Measurements from ENCODE around the gene ALOX15B.

The ALOX15B gene

DNA sequence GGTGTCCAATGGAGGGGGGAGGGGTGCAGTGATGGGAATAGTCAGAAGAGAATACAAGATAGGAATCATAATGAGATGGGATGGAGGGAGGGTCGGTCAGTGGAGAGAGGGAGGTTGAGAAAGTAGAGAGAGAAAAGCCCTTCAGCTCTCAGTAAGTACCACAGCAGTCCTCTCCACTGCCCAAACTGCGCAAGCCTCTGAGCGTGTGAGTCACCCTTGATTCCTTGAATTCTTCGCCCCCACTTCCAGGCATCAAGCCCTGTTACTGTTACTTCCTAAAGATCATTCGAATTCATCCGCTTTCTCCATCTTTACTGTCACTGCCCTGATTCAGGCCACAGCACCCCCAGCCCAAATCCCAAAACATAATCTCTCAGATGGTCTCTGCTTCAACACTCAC, 34.0 kb upstream of the ALOX15B start:
- CTCF ChIA-PET = interaction anchor here (1.6 kb wide), 1 partner anchor 15 kb away, joined by 5 read pairs; no protein-coding TSS in a partner anchor
- TF ChIP-seq FOXK2 (IDR thresholded peaks at IDR 0.05) (no peak), LEF1 (IDR thresholded peaks at IDR 0.05; ENCODE audit: borderline replicate concordance) (no peak), FOXM1 (IDR thresholded peaks at IDR 0.05; ENCODE audit: borderline replicate concordance) (no peak), ZNF384 (IDR thresholded peaks at IDR 0.05) (no peak), BHLHE40 (IDR thresholded peaks at IDR 0.05; ENCODE audit: borderline replicate concordance) (no peak), CTBP1 (IDR thresholded peaks at IDR 0.05; ENCODE audit: borderline replicate concordance) (no peak), L3MBTL2 (conservative IDR thresholded peaks at IDR 0.05) (no peak), SP1 (IDR thresholded peaks at IDR 0.05) (no peak)
- POLR2A ChIA-PET = no interaction called here
- DNase-seq (ENCODE audit: extremely low spot score) = no peak

DNA sequence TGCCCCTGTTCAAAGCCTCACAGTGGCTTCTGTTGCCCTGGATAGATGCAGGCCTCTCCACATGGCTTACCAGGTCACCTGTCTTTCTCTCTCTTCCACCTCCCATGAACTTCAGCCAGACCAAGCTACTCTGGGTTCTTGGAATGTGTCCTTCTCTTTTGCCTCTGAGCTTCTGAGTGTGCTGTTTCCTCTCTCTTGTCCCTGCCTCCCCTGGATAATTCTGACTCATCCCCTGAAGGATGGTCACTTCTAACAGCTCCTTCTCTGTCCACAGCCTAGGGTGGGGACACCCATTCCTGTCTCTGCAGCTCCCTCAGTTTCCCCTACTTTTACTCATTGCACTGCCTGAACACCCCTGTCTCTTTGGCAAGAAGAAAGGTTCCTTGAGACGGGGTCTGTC, 33.5 kb upstream of the ALOX15B start:
- no peak for DNase-seq (ENCODE audit: extremely low spot score)
- TF ChIP-seq CTBP1 (IDR thresholded peaks at IDR 0.05; ENCODE audit: borderline replicate concordance) (no peak), FOXA1 (IDR thresholded peaks at IDR 0.05) (no peak), SP1 (IDR thresholded peaks at IDR 0.05) (no peak), FOXM1 (IDR thresholded peaks at IDR 0.05; ENCODE audit: borderline replicate concordance) (no peak), L3MBTL2 (conservative IDR thresholded peaks at IDR 0.05) (no peak), FOXK2 (IDR thresholded peaks at IDR 0.05) (no peak), SUZ12 (IDR thresholded peaks at IDR 0.05) (no peak), LEF1 (IDR thresholded peaks at IDR 0.05; ENCODE audit: borderline replicate concordance) (no peak), ARNT (IDR thresholded peaks at IDR 0.05) (no peak), NFRKB (IDR thresholded peaks at IDR 0.05) (no peak), BHLHE40 (IDR thresholded peaks at IDR 0.05; ENCODE audit: borderline replicate concordance) (no peak), HDGF (IDR thresholded peaks at IDR 0.05; ENCODE audit: borderline replicate concordance) (no peak), ZNF384 (IDR thresholded peaks at IDR 0.05) (no peak), ELF4 (IDR thresholded peaks at IDR 0.05) (no peak), TARDBP (IDR thresholded peaks at IDR 0.05) (no peak)
- TF ChIP-seq, protein P1, sequence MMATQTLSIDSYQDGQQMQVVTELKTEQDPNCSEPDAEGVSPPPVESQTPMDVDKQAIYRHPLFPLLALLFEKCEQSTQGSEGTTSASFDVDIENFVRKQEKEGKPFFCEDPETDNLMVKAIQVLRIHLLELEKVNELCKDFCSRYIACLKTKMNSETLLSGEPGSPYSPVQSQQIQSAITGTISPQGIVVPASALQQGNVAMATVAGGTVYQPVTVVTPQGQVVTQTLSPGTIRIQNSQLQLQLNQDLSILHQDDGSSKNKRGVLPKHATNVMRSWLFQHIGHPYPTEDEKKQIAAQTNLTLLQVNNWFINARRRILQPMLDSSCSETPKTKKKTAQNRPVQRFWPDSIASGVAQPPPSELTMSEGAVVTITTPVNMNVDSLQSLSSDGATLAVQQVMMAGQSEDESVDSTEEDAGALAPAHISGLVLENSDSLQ (IDR thresholded peaks at IDR 0.05) = no peak
- ChIA-PET CTCF (interaction anchor here (0.7 to 1.6 kb wide), 2 partner anchors 15 to 92 kb away, joined by 3 to 5 read pairs; no protein-coding TSS in a partner anchor), POLR2A (no interaction called here)

DNA sequence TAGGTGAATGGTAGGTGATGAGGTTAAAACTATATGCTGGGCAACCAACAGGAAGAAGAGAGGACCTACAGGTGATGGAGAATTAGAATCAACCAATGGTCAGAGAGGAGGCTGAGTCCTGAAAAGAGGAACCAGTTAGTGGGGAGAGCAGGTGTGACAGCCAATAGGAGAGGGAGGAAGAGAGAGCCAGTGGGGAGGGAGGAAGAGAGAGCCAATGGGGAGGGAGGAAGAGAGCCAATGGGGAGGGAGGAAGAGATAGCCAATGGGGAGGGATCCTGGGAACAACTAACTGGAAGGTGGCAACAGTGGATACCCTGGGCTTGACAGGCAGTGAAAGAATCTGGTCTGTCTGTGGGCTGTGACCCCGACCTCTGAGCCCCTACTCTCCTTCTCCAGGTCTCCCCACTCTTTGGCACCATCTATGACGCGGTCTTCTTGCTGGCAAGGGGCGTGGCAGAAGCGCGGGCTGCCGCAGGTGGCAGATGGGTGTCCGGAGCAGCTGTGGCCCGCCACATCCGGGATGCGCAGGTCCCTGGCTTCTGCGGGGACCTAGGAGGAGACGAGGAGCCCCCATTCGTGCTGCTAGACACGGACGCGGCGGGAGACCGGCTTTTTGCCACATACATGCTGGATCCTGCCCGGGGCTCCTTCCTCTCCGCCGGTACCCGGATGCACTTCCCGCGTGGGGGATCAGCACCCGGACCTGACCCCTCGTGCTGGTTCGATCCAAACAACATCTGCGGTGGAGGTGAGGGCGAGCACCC, 32.7 kb upstream of the ALOX15B start:
- POLR2A ChIA-PET = no interaction called here
- no peak for DNase-seq (ENCODE audit: extremely low spot score)
- TF ChIP-seq, protein P1 (IDR thresholded peaks at IDR 0.05) = no peak
- no peak for TF ChIP-seq L3MBTL2 (conservative IDR thresholded peaks at IDR 0.05)
- TF ChIP-seq ELF4 (IDR thresholded peaks at IDR 0.05) = no peak
- TF ChIP-seq CTBP1 (IDR thresholded peaks at IDR 0.05; ENCODE audit: borderline replicate concordance) = no peak
- no peak for TF ChIP-seq BHLHE40 (IDR thresholded peaks at IDR 0.05; ENCODE audit: borderline replicate concordance)
- no peak for TF ChIP-seq SP1 (IDR thresholded peaks at IDR 0.05)
- CTCF ChIA-PET = interaction anchor here (0.7 kb wide), 1 partner anchor 93 kb away, joined by 3 read pairs; no protein-coding TSS in a partner anchor

DNA sequence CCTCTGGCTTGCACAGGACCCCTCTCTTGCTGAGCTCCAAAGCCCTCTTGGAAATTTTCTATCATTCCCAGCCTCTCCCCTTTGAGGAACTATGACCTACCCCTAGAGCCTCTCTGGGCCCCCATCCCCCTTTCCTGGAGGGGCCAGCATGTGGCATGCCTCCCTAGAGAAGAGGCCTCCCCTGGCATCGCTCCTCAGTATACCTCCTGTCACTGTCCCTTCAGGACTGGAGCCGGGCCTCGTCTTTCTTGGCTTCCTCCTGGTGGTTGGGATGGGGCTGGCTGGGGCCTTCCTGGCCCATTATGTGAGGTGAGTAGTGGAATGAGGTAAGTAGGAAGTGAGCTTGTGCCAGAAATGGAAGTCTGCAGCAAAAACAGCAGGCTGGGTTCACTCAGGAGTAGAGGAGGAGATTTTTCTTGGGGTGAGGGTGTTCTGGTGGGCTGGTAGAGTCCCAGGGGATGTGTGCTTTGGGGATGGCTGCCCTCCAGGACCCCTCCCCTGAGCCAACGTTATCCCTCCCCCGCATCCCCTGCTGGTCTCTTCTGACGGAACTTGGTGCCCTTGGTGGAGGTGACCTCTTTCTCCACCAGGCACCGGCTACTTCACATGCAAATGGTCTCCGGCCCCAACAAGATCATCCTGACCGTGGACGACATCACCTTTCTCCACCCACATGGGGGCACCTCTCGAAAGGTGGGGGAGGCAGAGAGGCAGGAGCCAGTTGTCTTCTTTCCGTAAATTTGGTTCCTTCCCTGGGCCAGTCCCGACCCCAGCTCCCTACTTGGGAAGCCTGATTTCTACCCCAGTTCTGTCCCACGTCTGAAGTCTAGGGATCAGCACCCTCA, 31.8 kb upstream of the ALOX15B start:
- CTCF ChIA-PET = interaction anchor here (1.0 kb wide), 1 partner anchor 10 kb away, joined by 3 read pairs; no protein-coding TSS in a partner anchor
- TF ChIP-seq CTBP1 (IDR thresholded peaks at IDR 0.05; ENCODE audit: borderline replicate concordance) = no peak
- TF ChIP-seq SP1 (IDR thresholded peaks at IDR 0.05) = no peak
- TF ChIP-seq FOXK2 (IDR thresholded peaks at IDR 0.05) = no peak
- no peak for TF ChIP-seq FOXM1 (IDR thresholded peaks at IDR 0.05; ENCODE audit: borderline replicate concordance)
- no peak for TF ChIP-seq L3MBTL2 (conservative IDR thresholded peaks at IDR 0.05)
- TF ChIP-seq ZNF384 (IDR thresholded peaks at IDR 0.05) = no peak
- no peak for TF ChIP-seq TARDBP (IDR thresholded peaks at IDR 0.05)
- TF ChIP-seq ARNT (IDR thresholded peaks at IDR 0.05) = no peak
- TF ChIP-seq FOXA1 (IDR thresholded peaks at IDR 0.05) = no peak
- no peak for TF ChIP-seq ELF4 (IDR thresholded peaks at IDR 0.05)
- TF ChIP-seq NFRKB (IDR thresholded peaks at IDR 0.05) = no peak
- no peak for TF ChIP-seq BHLHE40 (IDR thresholded peaks at IDR 0.05; ENCODE audit: borderline replicate concordance)
- TF ChIP-seq LEF1 (IDR thresholded peaks at IDR 0.05; ENCODE audit: borderline replicate concordance) = no peak
- TF ChIP-seq SUZ12 (IDR thresholded peaks at IDR 0.05) = no peak
- TF ChIP-seq HDGF (IDR thresholded peaks at IDR 0.05; ENCODE audit: borderline replicate concordance) = no peak
- TF ChIP-seq, protein P1 (IDR thresholded peaks at IDR 0.05) = no peak
- POLR2A ChIA-PET = no interaction called here
- no peak for DNase-seq (ENCODE audit: extremely low spot score)

DNA sequence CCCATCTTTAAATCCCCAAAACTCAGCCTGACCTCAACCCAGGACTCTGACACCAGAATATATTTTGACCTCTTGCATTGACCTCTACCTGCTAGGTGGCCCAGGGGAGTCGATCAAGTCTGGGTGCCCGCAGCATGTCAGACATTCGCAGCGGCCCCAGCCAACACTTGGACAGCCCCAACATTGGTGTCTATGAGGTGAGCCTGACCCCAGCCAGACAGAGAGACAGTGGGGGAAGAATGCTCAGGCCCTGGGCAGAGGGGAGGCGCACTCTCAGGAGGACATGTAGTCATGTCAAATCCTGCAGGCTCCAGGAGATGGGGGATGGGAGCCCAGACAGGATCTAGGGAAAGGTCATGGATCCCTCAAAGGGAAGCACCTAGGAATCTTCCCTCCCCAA, 31.0 kb upstream of the ALOX15B start:
- DNase-seq (ENCODE audit: extremely low spot score) = no peak
- CTCF ChIA-PET = interaction anchor here (0.7 to 1.5 kb wide), 4 partner anchors 9 to 53 kb away, joined by 3 to 4 read pairs (median 3); no protein-coding TSS in a partner anchor
- POLR2A ChIA-PET = no interaction called here
- TF ChIP-seq FOXM1 (IDR thresholded peaks at IDR 0.05; ENCODE audit: borderline replicate concordance) (no peak), ELF4 (IDR thresholded peaks at IDR 0.05) (no peak), NFRKB (IDR thresholded peaks at IDR 0.05) (no peak), ZNF384 (IDR thresholded peaks at IDR 0.05) (no peak), HDGF (IDR thresholded peaks at IDR 0.05; ENCODE audit: borderline replicate concordance) (no peak), L3MBTL2 (conservative IDR thresholded peaks at IDR 0.05) (no peak), CTBP1 (IDR thresholded peaks at IDR 0.05; ENCODE audit: borderline replicate concordance) (no peak), SP1 (IDR thresholded peaks at IDR 0.05) (no peak), TARDBP (IDR thresholded peaks at IDR 0.05) (no peak), BHLHE40 (IDR thresholded peaks at IDR 0.05; ENCODE audit: borderline replicate concordance) (no peak), FOXK2 (IDR thresholded peaks at IDR 0.05) (no peak), LEF1 (IDR thresholded peaks at IDR 0.05; ENCODE audit: borderline replicate concordance) (no peak), ARNT (IDR thresholded peaks at IDR 0.05) (no peak), FOXA1 (IDR thresholded peaks at IDR 0.05) (no peak), SUZ12 (IDR thresholded peaks at IDR 0.05) (no peak)
- TF ChIP-seq, protein P1 (IDR thresholded peaks at IDR 0.05) = no peak
